Measurements from ENCODE around the gene MED13. TPM values are rescaled to one million over a fixed set of nuclear protein-coding genes. Genes with fewer than 3 reads are reported as not detected.

The MED13 gene
- total and polyA plus RNA-seq, 4 experiments from 2014 or later = 1.8 to 85.4 (median 41.1) TPM

- Histone ChIP-seq H3K9me3 (ENCODE audit: control insufficient read depth in 1 of 2, low read length in 2 of 2) (no peaks in the 10 kb centered on the region), H3K27ac (ENCODE audit: low read depth, low read length) (no peak overlapping the region), H3K36me3 (ENCODE audit: insufficient read depth, low read length) (no peaks in the 10 kb centered on the region), H3K4me3 (ENCODE audit: low read length in 2 of 2) (no peak overlapping the region), H3K27me3 (ENCODE audit: insufficient read depth, low read length) (no peaks in the 10 kb centered on the region), H3K4me1 (ENCODE audit: insufficient read depth, low read length) (peaks cover 18% of the 10 kb centered on the region)
- Mint-ChIP-seq H3K4me1 (peaks cover 19 to 31% (median 25%) of the 10 kb centered on the region in 4 donors), H3K4me3 (no peak overlapping the region), H3K36me3 (peaks cover 6 to 27% of the 10 kb centered on the region in 2 donors), H3K27me3 (no peaks in the 10 kb centered on the region), H3K27ac (peak overlapping the region in 2 of 7 donors; percentile 11 to 41), H3K9me3 (no peaks in the 10 kb centered on the region)
- ChIA-PET POLR2A (ENCODE audit: partially characterized antibody) (no interaction called here), CTCF (ENCODE audit: partially characterized antibody) (no interaction called here)
- no peak for DNase-seq
- intact Hi-C loops (cut with micrococcal nuclease) = loop anchor here (5.0 kb wide), 1 partner anchor 1465 kb away; the partner anchor contains the start of gene PPM1D
Measured at GRCh38 chr17:62067165-62068145, 2.4 kb upstream of the MED13 start.

GRCh38 chr17:62065611-62066468 is 762 bp upstream of the MED13 start:
- H3K4me1 Mint-ChIP-seq = peaks cover 26 to 44% (median 34%) of the 10 kb centered on the region in 4 donors
- H3K4me1 ChIP-seq (ENCODE audit: insufficient read depth, low read length) = peaks cover 33% of the 10 kb centered on the region
- peak; percentile 96 to 99 (median 97) for DNase-seq
- ChIA-PET CTCF (ENCODE audit: partially characterized antibody) (interaction anchor here (0.6 to 1.6 kb wide), 20 partner anchors 10 to 654 kb away, joined by 3 to 14 read pairs (median 5); partner anchors contain the start of gene BRIP1), POLR2A (ENCODE audit: partially characterized antibody) (interaction anchor here (0.7 to 2.2 kb wide), 5 partner anchors 10 to 203 kb away, joined by 3 to 10 read pairs (median 4); partner anchors contain the start of gene BRIP1)
- H3K27me3 ChIP-seq (ENCODE audit: insufficient read depth, low read length) = no peaks in the 10 kb centered on the region
- H3K27ac Mint-ChIP-seq = peak overlapping the region; percentile 97 to 100 (median 99)
- H3K36me3 Mint-ChIP-seq = peaks cover 11 to 37% of the 10 kb centered on the region in 2 donors
- H3K27ac ChIP-seq (ENCODE audit: low read depth, low read length) = peak overlapping the region; percentile 96
- H3K27me3 Mint-ChIP-seq = no peaks in the 10 kb centered on the region
- no peaks in the 10 kb centered on the region for H3K9me3 Mint-ChIP-seq
- peak overlapping the region; percentile 87 to 93 for H3K4me3 ChIP-seq (ENCODE audit: low read length in 2 of 2)
- peak overlapping the region; percentile 95 to 99 (median 98) for H3K4me3 Mint-ChIP-seq
- H3K9me3 ChIP-seq (ENCODE audit: control insufficient read depth in 1 of 2, low read length in 2 of 2) = no peaks in the 10 kb centered on the region
- intact Hi-C loops (cut with micrococcal nuclease) = loop anchor here (1.0 to 5.0 kb wide), 4 partner anchors 23 to 1464 kb away; partner anchors contain the start of genes BRIP1, INTS2 and PPM1D
- no peaks in the 10 kb centered on the region for H3K36me3 ChIP-seq (ENCODE audit: insufficient read depth, low read length)

- DNase-seq = peak in 4 of 5 donors; percentile 14 to 28 (median 27)
- Histone ChIP-seq H3K36me3 (ENCODE audit: insufficient read depth, low read length) (no peaks in the 10 kb centered on the region), H3K9me3 (ENCODE audit: control insufficient read depth in 1 of 2, low read length in 2 of 2) (no peaks in the 10 kb centered on the region), H3K27ac (ENCODE audit: low read depth, low read length) (peak overlapping the region; percentile 82), H3K27me3 (ENCODE audit: insufficient read depth, low read length) (no peaks in the 10 kb centered on the region), H3K4me1 (ENCODE audit: insufficient read depth, low read length) (peaks cover 42% of the 10 kb centered on the region), H3K4me3 (ENCODE audit: low read length in 2 of 2) (peak overlapping the region; percentile 15 to 57)
- Mint-ChIP-seq H3K4me1 (peaks cover 30 to 58% (median 43%) of the 10 kb centered on the region in 4 donors), H3K9me3 (no peaks in the 10 kb centered on the region), H3K27ac (peak overlapping the region; percentile 91 to 99 (median 96)), H3K36me3 (peaks cover 16 to 45% of the 10 kb centered on the region in 2 donors), H3K27me3 (no peaks in the 10 kb centered on the region), H3K4me3 (peak overlapping the region; percentile 91 to 97 (median 94))
- intact Hi-C loops (cut with micrococcal nuclease) = loop anchor here (1.0 to 2.0 kb wide), 2 partner anchors 21 to 1387 kb away; partner anchors contain the start of gene BCAS3
- ChIA-PET POLR2A (ENCODE audit: partially characterized antibody) (interaction anchor here (0.6 to 2.2 kb wide), 3 partner anchors 20 to 661 kb away, joined by 3 to 10 read pairs (median 3); partner anchors contain the start of gene BRIP1), CTCF (ENCODE audit: partially characterized antibody) (interaction anchor here (0.6 kb wide), 2 partner anchors 11 to 1668 kb away, joined by 3 to 4 read pairs; no protein-coding TSS in a partner anchor)
Measured at GRCh38 chr17:62064029-62064790, 868 bp downstream of the MED13 start.

- CTCF ChIA-PET (ENCODE audit: partially characterized antibody) = interaction anchor here (0.8 to 1.5 kb wide), 3 partner anchors 11 to 229 kb away, joined by 3 to 7 read pairs (median 3); no protein-coding TSS in a partner anchor
- Histone ChIP-seq H3K27me3 (ENCODE audit: insufficient read depth, low read length) (no peaks in the 10 kb centered on the region), H3K4me3 (ENCODE audit: low read length in 2 of 2) (peak overlapping the region in 1 of 2 donors; percentile 57), H3K27ac (ENCODE audit: low read depth, low read length) (peak overlapping the region; percentile 82), H3K4me1 (ENCODE audit: insufficient read depth, low read length) (peaks cover 54% of the 10 kb centered on the region), H3K9me3 (ENCODE audit: control insufficient read depth in 1 of 2, low read length in 2 of 2) (no peaks in the 10 kb centered on the region), H3K36me3 (ENCODE audit: insufficient read depth, low read length) (no peaks in the 10 kb centered on the region)
- no peaks in the 10 kb centered on the region for H3K27me3 Mint-ChIP-seq
- no peaks in the 10 kb centered on the region for H3K9me3 Mint-ChIP-seq
- peak overlapping the region; percentile 3 to 99 (median 58) for H3K27ac Mint-ChIP-seq
- peaks cover 17 to 53% of the 10 kb centered on the region in 2 donors for H3K36me3 Mint-ChIP-seq
- peak overlapping the region; percentile 91 to 97 (median 94) for H3K4me3 Mint-ChIP-seq
- intact Hi-C loops (cut with micrococcal nuclease) = no loop called here
- DNase-seq = no peak
- H3K4me1 Mint-ChIP-seq = peaks cover 40 to 70% (median 53%) of the 10 kb centered on the region in 4 donors
- POLR2A ChIA-PET (ENCODE audit: partially characterized antibody) = no interaction called here
Measured at GRCh38 chr17:62062944-62063343, 2.1 kb downstream of the MED13 start.

GRCh38 chr17:62062302-62062701 is 2.8 kb downstream of the MED13 start:
- intact Hi-C loops (cut with micrococcal nuclease) = no loop called here
- Mint-ChIP-seq H3K36me3 (peaks cover 20 to 59% of the 10 kb centered on the region in 2 donors), H3K9me3 (no peaks in the 10 kb centered on the region), H3K27ac (peak overlapping the region in 6 of 7 donors; percentile 45 to 99 (median 62)), H3K4me1 (peaks cover 42 to 76% (median 56%) of the 10 kb centered on the region in 4 donors), H3K4me3 (peak overlapping the region; percentile 64 to 97 (median 94)), H3K27me3 (no peaks in the 10 kb centered on the region)
- ChIA-PET CTCF (ENCODE audit: partially characterized antibody) (interaction anchor here (0.7 to 1.5 kb wide), 4 partner anchors 11 to 228 kb away, joined by 3 to 7 read pairs (median 4); no protein-coding TSS in a partner anchor), POLR2A (ENCODE audit: partially characterized antibody) (no interaction called here)
- no peak for DNase-seq
- Histone ChIP-seq H3K36me3 (ENCODE audit: insufficient read depth, low read length) (no peaks in the 10 kb centered on the region), H3K4me1 (ENCODE audit: insufficient read depth, low read length) (peaks cover 60% of the 10 kb centered on the region), H3K4me3 (ENCODE audit: low read length in 2 of 2) (peak overlapping the region in 1 of 2 donors; percentile 57), H3K9me3 (ENCODE audit: control insufficient read depth in 1 of 2, low read length in 2 of 2) (no peaks in the 10 kb centered on the region), H3K27ac (ENCODE audit: low read depth, low read length) (no peak overlapping the region), H3K27me3 (ENCODE audit: insufficient read depth, low read length) (no peaks in the 10 kb centered on the region)

GRCh38 chr17:62059414-62059813 is 5.7 kb downstream of the MED13 start:
- no peaks in the 10 kb centered on the region for H3K9me3 Mint-ChIP-seq
- H3K27me3 Mint-ChIP-seq = no peaks in the 10 kb centered on the region
- H3K4me1 Mint-ChIP-seq = peaks cover 44 to 85% (median 63%) of the 10 kb centered on the region in 4 donors
- peak overlapping the region in 2 of 7 donors; percentile 16 to 35 for H3K27ac Mint-ChIP-seq
- peaks cover 20 to 66% of the 10 kb centered on the region in 2 donors for H3K36me3 Mint-ChIP-seq
- H3K36me3 ChIP-seq (ENCODE audit: insufficient read depth, low read length) = peaks cover 5% of the 10 kb centered on the region
- peak overlapping the region in 4 of 8 donors; percentile 9 to 38 (median 30) for H3K4me3 Mint-ChIP-seq
- H3K9me3 ChIP-seq (ENCODE audit: control insufficient read depth in 1 of 2, low read length in 2 of 2) = no peaks in the 10 kb centered on the region
- DNase-seq = no peak
- POLR2A ChIA-PET (ENCODE audit: partially characterized antibody) = no interaction called here
- CTCF ChIA-PET (ENCODE audit: partially characterized antibody) = interaction anchor here (1.6 kb wide), 1 partner anchor 20 kb away, joined by 4 read pairs; no protein-coding TSS in a partner anchor
- no peak overlapping the region for H3K27ac ChIP-seq (ENCODE audit: low read depth, low read length)
- H3K27me3 ChIP-seq (ENCODE audit: insufficient read depth, low read length) = no peaks in the 10 kb centered on the region
- no peak overlapping the region for H3K4me3 ChIP-seq (ENCODE audit: low read length in 2 of 2)
- intact Hi-C loops (cut with micrococcal nuclease) = no loop called here
- H3K4me1 ChIP-seq (ENCODE audit: insufficient read depth, low read length) = peaks cover 74% of the 10 kb centered on the region
